UCSD-AML1 (cell line): ENCODE results near the gene PLIN3.
"Not testable (repeated sequence)": the region's sequence is repeated elsewhere in the genome, so short reads cannot be mapped to it uniquely, and the experiment has no call there.

Experiments
- DNase-seq: peaks from one replicate; lab custom pipeline; 2025; ENCODE audit not compliant: unreplicated experiment; lab: John Stamatoyannopoulos, UW

The PLIN3 gene

GRCh38 chr19:4814625-4815425, 52.6 kb downstream of the PLIN3 start:
- DNase-seq: no peak

GRCh38 chr19:4811328-4812131, 55.9 kb downstream of the PLIN3 start:
- DNase-seq: peak; percentile 82

- DNase-seq: peak; percentile 62
Observed at GRCh38 chr19:4807188-4807587, 60.3 kb downstream of the PLIN3 start.

- no peak for DNase-seq
Observed at GRCh38 chr19:4806384-4806783, 61.1 kb downstream of the PLIN3 start.

- not testable (repeated sequence) for DNase-seq
Observed at GRCh38 chr19:4805140-4805539, 62.3 kb downstream of the PLIN3 start.

- peak; percentile 67 for DNase-seq
Observed at GRCh38 chr19:4803736-4804695, 63.5 kb downstream of the PLIN3 start.

GRCh38 chr19:4802711-4803110, 64.8 kb downstream of the PLIN3 start:
- DNase-seq: no peak

GRCh38 chr19:4801085-4801619, 66.3 kb downstream of the PLIN3 start:
- DNase-seq: no peak

- no peak for DNase-seq
Observed at GRCh38 chr19:4800591-4801081, 66.8 kb downstream of the PLIN3 start.

- no peak for DNase-seq
Observed at GRCh38 chr19:4795400-4795799, 72.1 kb downstream of the PLIN3 start.

- no peak for DNase-seq
Observed at GRCh38 chr19:4794971-4795370, 72.5 kb downstream of the PLIN3 start.

GRCh38 chr19:4793278-4793677, 74.2 kb downstream of the PLIN3 start:
- not testable (repeated sequence) for DNase-seq

- not testable (repeated sequence) for DNase-seq
Observed at GRCh38 chr19:4792866-4793195, 74.6 kb downstream of the PLIN3 start.

- not testable (repeated sequence) for DNase-seq
Observed at GRCh38 chr19:4792019-4792865, 75.2 kb downstream of the PLIN3 start.

- DNase-seq: peak; percentile 99
Observed at GRCh38 chr19:4791183-4792018, 76.1 kb downstream of the PLIN3 start, which contains the start of gene FEM1A. Gene FEM1A (plus strand): TSS chr19:4791734. CDS start chr19:4791855, 121 bp downstream.
